ELR (cell line): ENCODE results near the gene ACOT11.

Experiments
- DNase-seq: peaks from one replicate; pipeline ENCODE4 v3.0.0-alpha.2; 2015; ENCODE audit warnings: low read depth

ACOT11 gene

DNA sequence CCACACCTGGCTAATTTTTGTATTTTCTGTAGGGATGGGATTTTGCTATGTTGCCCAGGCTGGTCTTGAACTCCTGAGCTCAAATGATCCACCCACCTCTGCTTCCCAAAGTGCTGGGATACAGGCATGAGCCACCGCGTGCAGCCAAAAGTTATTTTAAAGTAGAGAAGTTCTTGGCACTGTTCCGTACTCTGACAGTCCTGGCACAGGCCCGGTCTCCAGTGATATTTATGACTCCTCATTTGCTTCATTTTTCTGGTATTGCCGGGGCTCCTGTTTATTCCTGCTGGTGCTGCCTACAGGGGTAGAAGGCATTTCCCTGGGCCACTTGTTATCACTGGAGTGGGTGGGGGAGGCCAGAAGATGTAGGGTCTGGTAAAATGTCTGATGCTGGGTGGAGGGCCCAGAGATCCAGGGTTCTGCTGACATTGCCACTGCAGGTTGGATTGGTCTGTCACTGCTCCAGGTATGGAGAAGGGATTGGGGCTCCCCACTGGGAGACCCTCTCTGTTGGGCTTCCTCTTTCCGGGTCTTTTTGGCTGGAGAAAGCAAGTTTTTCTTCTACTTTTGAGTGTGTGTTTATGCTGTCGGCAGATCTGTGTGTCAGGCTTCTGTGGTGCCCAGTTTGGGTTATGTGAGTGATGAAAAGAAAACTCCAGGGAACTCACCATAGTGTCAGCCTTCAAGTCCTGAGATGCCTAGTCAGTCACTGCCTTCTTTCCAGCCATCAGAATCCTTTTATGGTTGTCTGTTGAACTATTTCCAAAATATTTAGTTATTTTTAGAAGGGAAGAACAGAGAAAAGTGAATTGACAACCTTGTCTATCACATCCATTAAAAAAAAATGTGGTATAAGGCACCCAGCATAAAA lies 98.0 kb downstream of the ACOT11 start:
- DNase-seq: no peak

DNA sequence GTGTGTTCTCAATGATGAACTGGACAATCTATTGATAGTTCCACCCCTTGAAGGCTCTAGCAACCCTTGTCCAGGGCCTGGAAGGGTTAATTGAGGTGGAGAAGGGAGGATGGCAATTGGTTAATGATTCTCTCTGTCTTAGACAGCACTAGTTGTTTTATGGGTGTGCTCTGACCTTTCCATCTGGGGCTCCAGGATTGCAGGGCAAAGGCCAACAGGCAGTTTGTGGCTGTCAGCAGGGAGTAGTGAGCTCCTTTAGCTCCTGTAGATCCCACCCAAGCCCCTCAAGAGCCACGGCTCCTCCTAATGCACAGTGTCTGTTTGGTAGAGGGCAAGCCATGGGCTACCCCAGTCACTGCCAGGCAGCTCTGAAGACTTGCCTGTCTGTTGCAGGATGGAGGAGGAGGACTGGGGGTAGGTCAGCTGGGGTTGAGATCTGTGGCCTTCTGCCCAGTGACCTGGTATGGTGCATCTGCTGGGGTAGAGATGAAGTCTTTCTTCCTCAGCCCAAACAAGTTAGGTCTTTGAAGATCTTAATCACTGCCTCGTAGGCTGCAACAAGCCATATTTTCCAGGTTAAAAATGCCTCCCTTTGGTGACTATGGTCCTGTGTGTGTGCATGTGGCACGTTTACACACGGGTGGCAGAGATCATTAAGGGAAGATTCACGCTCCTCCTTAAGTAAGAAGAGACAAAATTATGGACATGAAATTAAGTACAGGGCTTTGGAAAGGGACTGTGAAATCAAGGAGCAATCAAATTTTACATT lies 101.3 kb downstream of the ACOT11 start:
- no peak for DNase-seq

DNA sequence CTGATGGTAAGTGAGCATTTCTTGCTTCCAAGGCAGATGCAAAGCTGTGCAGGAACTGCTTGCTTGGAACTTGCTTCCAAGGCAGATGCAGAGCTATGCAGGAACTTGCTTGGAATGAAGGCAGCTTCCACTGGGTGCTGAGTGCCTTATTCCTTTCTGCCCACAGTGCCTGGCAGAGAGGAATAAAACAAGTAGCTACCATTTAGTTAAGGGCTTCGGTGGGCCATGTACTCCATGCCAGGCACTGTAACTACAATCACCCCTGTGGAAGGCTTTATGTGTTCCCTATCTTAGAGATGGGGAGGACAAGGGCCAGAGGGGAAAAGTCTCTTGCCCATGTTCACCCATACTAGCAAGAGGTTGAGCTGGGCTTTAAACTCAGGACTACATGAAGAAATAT lies 101.9 kb downstream of the ACOT11 start:
- DNase-seq: no peak

DNA sequence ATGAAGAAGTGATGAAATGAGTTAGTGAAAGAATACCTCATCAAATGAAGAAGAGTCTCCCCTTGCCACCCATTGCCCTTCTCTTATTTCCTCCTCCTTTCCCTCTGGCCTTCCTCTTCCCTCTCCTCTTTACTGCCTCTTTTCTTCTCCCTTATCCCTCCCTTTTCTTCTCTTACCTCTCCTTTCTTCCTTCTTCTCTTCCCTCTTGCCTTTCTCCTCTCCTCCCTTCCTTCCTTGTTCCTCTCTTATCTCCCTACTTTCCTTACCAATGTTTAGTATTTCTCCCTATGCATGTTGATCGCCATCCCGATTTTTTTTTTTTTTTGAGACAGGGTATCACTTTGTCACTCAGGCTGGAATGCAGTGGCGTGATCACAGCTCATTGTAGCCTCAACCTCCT lies 102.4 kb downstream of the ACOT11 start:
- DNase-seq: no peak

DNA sequence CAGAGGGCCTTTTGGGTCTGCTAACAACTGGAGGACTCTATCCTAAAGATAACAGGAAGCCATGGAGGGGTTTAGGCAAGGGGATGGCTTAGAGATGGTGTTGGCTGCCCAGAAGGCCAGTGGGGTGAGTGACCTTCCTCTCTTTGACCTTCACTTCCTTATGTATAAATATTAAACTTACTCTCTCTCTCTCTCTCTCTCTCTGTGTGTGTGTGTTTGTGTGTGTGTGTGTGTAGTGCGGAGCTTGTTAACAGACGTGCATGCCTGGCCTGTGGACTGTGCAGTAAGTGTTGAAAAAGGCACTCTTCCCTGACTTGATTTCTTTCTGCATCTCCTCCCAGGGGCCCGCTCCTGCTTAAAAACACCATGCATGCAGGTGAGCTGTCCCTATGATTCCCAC lies 103.6 kb downstream of the ACOT11 start:
- DNase-seq: no peak

DNA sequence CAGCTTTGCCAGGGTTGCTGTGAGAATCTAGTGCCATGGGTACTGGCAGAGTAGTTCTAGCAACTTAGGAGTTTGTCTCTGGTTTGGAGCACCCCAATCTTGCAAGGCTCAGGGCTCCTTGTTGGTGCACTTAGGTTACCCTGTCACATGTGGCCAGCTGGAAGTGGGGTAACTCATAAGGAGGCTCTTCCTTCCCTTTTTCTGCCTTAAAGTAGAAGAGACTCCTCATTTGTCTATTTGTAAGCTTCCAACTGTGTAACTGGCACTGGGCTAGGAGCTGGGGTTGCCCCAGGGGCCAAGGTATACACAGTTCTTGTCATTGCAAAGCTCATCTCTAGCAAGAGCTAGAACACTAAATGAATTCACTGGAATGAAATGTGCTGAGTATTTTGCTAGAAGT lies 104.1 kb downstream of the ACOT11 start:
- DNase-seq: no peak

DNA sequence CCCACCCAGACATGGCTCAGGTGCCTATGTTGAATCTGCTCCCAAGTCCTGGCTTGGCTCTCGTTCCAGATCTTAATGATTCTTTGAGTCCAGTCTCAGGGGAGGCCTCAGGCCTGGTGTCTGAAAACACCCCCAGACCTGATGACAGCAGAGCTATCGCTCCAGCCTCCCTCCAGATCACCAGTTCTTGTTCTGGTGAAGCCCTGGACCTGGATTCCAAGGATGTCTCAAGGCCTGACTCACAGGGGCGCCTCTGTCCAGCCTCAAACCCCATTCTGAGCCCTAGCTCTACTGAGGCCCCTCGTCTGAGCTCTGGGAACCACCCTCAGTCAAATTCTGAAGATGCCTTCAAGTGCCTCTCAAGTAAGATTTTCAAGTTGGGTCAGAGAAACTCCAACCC lies 105.0 kb downstream of the ACOT11 start:
- peak; percentile 31 for DNase-seq

DNA sequence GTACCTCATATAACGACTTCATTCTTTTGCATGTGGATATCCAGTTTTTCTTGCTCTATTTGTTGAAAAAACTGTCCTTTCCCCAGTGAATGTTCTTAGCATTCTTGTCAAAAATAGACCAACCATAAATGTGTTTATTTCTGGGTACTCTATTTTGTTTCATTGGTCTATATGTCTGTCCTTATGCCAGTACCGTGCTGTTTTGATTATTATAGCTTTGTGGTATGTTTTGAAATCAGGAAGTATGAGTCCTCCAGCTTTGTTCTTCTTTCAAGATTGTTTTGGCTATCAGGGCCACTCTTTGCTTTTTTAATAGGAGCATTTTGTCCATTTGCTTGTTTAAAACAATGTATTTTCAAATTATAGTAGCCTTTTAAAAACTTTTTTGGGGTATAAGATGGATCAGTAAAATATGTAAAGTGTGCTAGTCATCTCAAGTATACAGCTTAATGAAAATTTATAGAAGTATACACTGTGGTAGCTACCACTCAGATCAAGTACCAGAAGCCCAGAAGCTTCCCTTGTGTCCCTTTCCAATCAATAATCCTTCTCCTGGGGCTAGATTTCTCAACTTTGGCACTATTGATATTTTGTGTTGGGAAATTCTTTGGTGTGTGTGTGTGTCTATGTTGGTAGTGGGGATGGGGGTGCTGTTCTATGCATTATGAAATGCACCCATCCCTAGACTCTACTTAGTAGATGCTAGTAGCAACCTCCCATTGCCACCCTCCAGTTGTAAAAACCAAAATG lies 110.3 kb downstream of the ACOT11 start:
- DNase-seq: no peak
